Erythroblast (primary cell): ENCODE measurements around the gene ZNF423.

ENCODE experiments used
- GATA1 ChIP-seq: IDR thresholded peaks from 2 replicates; pipeline ENCODE4 v1.6.1; 2011; ENCODE audit warnings: low read depth, mild to moderate bottlenecking, control low read depth, low read length, moderate library complexity
- POLR2A ChIP-seq: IDR thresholded peaks from 2 replicates; pipeline ENCODE4 v1.6.1; 2011; ENCODE audit warnings: mild to moderate bottlenecking, low read length

DNA sequence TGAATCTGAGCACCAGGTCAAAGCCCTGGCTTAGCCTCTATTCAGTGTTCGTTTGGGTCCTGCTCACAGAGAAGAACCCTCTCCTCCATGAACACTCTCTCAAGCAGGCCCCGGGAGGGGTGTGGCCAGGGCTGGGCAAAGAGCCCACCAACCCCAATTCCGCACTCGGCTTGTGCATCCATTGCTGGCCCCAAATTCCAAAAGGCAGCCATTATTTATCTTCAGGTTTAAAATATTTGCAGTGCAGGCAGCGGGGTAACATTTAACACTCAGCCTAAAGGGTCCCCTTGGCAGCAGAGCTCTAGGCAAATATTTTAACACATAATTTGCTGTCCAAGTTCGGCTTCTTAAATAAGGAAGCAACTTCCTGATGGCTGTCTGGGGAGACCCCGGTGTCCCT is 115.7 kb downstream of the ZNF423 start:
- TF ChIP-seq POLR2A (no peak), GATA1 (no peak)
